ENCODE results near the gene CAPN9.

DNA sequence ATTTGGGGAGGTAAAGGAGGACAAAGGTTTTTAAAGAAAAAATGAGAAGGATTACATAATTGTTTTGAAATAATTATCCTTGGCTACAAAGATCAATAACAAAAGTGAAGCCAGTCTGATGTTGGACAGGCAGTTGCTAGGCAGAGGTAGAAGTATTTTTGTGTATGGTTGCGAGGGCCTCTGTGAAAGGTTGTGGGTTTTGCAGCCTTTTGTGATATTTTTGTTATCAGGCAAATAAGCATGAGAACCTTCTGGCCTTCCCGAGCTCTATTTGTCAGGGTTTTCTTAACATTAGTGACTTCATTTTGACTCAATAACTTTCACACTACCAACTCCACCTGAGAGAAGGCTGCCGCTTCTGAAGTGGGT lies 39.2 kb downstream of the CAPN9 start:
- TF ChIP-seq POLR2AphosphoS5 (IDR thresholded peaks at IDR 0.05; ENCODE audit: low read depth, low read length), result no peak
- no peak for TF ChIP-seq POLR2A (IDR thresholded peaks at IDR 0.05; ENCODE audit: low read depth, low read length)
- TF ChIP-seq TAF1 (IDR thresholded peaks at IDR 0.05; ENCODE audit: borderline replicate concordance, low read depth, low read length), result no peak

Data from GM12892 (cell line).